LoVo (cell line): ENCODE data around the gene CYP39A1.
"Not testable (repeated sequence)": the region's sequence is repeated elsewhere in the genome, so short reads cannot be mapped to it uniquely, and the experiment has no call there.

ENCODE experiments used
- DNase-seq: peaks from one replicate; pipeline ENCODE4 v3.0.0-alpha.2; 2016; ENCODE audit warnings: low spot score

CYP39A1 gene

GRCh38 chr6:46648869-46649492, 3.6 kb downstream of the CYP39A1 start:
- DNase-seq = peak; percentile 78

- not testable (repeated sequence) for DNase-seq
Observed at GRCh38 chr6:46648108-46648507, 4.5 kb downstream of the CYP39A1 start.

GRCh38 chr6:46645265-46645664, 7.4 kb downstream of the CYP39A1 start:
- DNase-seq = no peak

DNA sequence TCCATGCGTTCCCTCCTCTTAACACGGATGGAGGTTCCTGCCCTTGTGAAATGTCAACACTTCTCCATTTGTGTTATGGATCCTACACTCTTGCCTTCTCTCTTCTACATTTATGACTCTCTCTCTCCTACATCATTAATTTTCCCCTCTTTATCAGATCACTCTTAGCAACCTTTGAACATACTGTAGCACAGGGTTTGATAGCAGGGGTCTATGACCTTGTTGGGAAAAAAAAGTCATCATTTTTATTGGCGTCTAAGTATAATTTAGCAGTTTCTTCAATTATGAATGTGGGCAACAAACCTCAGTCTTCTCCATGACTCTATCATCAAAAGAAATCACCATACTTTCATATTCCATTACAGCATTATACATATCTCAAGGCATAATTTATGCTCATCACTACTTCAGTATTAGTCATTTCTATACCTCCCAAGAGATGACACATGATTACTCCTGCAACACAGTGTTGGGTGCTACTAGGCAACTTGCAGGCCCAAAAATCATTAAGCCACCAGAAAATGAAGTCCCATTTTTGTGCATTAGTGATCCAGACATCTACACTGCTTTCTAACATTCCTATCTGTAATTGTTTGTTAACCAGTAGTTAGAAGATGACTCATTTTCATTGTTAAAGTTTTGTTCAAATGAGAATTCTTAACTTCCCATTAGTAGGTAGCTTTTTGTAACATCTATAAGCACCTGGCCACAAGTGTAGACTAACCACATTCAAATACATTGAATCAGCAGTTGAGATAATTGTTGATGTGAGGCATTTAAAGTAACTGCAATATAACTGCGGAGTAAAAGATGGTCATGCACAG, 9.5 kb downstream of the CYP39A1 start:
- DNase-seq = no peak

GRCh38 chr6:46638650-46639049, 14.0 kb downstream of the CYP39A1 start:
- no peak for DNase-seq

GRCh38 chr6:46637933-46638332, 14.7 kb downstream of the CYP39A1 start:
- no peak for DNase-seq

DNA sequence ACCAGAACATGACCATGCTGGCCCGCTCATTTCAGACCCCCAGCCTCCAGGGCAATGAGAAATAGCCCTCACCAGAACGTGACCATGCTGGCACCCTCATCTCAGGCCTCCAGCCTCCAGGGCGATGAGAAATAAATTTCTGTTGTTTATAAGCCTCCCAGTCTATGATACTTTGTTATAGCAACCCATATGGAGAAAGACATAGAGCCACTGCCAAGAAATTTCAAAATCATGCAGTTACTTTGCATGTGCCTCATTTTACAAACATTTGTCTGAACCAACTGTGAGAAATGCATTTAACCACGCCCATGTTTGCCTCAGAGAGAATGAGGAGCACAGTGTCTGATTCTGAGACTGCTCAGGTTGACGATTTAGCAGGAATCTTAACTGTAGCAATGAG, 15.5 kb downstream of the CYP39A1 start:
- peak; percentile 16 for DNase-seq

GRCh38 chr6:46635462-46635861, 17.2 kb downstream of the CYP39A1 start:
- no peak for DNase-seq

DNA sequence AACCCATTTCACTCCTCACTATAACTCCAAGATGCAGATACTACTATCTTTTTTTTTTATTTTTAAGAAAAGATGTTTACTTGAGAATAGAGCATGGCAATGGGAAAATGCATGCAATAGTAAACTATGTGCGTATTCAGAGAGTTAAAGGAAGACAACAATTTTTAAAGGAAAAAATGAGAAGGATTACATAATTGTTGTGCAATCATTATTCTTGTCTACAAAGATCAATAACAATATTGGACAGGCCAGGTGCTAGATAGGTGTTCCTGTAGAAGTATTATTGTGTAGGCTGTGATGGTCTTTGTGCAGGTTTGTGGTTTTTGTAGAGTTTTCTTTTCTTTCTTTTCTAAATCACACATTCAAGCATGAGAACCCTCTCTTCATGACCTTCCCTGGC, 20.6 kb downstream of the CYP39A1 start:
- DNase-seq = no peak

DNA sequence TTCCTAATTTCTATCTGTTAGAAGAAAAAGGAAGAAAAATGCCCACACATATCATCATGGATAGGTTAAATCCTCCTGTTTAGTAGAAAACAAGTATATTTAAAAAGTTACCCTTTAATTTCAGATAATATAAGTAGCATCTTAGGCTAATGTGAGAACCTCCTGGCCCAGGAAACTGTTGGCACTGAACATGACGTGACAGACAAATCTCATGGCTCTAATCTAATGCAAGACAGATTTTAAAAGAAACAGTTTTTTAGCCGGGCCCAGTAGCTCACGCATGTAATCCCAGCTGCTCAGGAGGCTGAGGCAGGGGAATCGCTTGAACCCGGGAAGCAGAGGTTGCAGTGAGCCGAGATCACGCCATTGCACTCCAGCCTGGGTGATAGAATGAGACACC, 22.9 kb downstream of the CYP39A1 start:
- no peak for DNase-seq

DNA sequence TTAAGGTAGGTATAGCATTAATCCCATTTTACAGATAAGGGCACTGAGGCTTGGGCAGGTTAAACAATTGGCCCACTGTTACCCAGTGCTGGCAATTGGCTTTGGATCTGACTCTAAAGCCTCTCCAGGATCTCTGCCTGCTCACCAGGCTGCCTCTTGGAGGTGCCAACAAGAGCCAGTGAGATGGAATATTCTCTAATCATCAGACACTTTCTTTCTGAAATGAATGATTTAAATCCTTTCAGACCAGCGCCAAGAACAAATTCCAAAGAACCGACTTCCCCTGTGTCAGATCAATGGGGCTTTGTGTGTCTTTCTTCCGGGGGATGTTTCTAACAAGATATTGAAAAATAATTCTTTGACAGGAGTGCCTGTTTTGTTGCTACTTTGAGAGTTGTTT, 23.6 kb downstream of the CYP39A1 start:
- no peak for DNase-seq

GRCh38 chr6:46628498-46628897, 24.1 kb downstream of the CYP39A1 start:
- no peak for DNase-seq

- no peak for DNase-seq
Observed at GRCh38 chr6:46626976-46627375, 25.6 kb downstream of the CYP39A1 start.

DNA sequence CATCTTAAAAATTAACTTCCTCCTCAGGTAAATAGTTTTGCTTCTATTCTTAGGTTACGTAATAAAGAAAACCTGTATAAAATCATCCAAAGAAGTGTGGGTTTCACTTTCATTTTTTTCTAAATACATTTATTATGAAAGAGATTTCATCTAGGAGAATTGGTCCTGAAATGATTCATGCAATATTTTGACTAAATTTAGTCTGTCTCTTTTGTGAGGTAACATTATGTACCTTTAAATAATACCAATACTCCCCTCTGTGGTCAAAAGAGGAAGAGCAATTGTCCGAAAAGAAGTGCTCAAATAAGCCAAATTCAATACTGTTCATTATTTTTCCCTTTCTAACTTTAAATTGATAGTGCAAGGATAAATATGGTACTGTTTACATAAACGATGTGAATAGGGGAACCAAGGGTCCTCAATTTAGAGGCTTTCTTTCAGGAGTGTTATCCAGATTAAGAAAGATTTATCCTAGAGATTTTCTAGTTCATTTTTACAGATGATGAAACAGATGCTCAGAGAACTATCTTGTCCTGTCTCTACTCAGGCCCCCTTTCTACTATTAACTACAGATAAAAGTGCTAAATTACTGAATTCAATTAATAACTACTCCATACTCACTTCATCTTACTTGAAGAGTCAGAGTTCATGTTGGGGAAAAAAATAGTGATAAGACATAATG, 26.2 kb downstream of the CYP39A1 start:
- peak; percentile 38 for DNase-seq

GRCh38 chr6:46618726-46619125, 33.9 kb downstream of the CYP39A1 start:
- DNase-seq = no peak

DNA sequence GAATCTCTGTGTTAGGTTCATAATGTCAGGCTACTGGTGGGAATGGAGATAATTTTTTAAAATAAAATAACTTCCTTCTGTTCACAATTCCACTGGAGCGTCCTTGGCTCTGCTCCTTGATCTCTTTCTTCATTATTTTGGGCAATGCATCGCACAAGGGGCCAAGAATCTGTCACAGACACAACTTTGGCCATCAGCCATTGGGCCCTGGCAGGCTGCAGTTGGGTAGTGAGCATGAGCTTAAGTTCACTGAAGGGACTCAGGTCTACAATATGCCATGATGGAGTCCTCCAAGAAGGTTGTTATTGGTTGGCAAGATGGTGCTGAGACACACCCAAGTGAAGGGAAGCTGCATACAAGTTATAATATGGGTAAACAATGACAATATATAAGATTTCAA, 40.0 kb downstream of the CYP39A1 start:
- no peak for DNase-seq

GRCh38 chr6:46610862-46611553, 41.6 kb downstream of the CYP39A1 start:
- DNase-seq = no peak

DNA sequence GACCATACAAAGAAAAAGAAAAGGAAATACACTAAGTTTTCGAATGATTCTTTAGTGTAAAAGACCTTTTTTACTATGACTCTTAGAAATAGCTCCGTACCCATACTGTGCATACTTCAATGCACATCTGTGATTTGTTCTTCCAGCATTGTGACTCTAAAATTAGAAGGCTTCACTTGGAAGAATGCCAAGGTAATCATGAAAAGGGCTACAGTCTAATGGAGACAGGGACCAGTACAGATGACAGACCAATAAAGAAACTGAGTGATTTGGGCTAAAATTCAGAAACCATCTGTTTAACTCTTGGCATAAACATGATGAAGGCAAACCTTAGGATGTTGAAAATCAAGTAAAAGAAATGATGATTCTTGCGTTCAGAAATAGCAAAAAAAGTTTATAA, 46.3 kb downstream of the CYP39A1 start:
- DNase-seq = no peak

- DNase-seq = no peak
Observed at GRCh38 chr6:46605091-46605797, 47.4 kb downstream of the CYP39A1 start.

DNA sequence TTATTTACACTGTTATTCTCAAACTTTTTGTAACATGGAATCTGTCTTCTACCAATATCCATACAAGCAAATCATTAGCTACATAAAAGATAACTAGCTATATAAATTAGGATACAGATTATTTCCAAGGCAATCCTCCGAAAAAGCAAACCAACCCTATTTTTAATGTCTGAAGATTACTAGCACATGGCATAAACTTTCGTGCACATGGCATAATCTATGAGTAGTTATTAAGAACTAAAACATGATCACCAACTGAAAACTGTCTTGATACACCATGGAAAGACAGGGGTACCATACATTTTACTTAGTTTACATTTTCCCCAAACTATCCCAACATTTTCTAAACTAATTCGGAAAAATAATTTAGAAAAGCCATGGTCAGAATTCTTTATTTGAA, 54.4 kb downstream of the CYP39A1 start:
- DNase-seq = no peak

GRCh38 chr6:46592740-46593139, 59.9 kb downstream of the CYP39A1 start:
- DNase-seq = no peak

GRCh38 chr6:46592046-46592445, 60.6 kb downstream of the CYP39A1 start:
- no peak for DNase-seq
